H9 (cell line): ENCODE data around the gene LETM1. TPM values are rescaled to one million over a fixed set of nuclear protein-coding genes. Genes with fewer than 3 reads are reported as not detected.
A peak's percentile ranks its signal among the peaks of the same experiment; 100 is the strongest.

Experiments
- DNase-seq: peaks from one replicate; pipeline ENCODE4 v3.0.0-alpha.2; 2017
- H2AFZ ChIP-seq: one replicate; pipeline ENCODE4 v1.6.1; 2013; ENCODE audit warnings: mild to moderate bottlenecking, low read length, control low read depth, moderate library complexity
- H2AK5ac ChIP-seq: 2 replicates; pipeline ENCODE4 v1.6.1; 2013; ENCODE audit warnings: low read length, control low read depth, mixed read lengths; ENCODE audit not compliant: insufficient read length
- H2BK120ac ChIP-seq: one replicate; pipeline ENCODE4 v1.6.1; 2013; ENCODE audit warnings: low read depth, mild to moderate bottlenecking, low read length, control low read depth, inconsistent platforms; ENCODE audit not compliant: poor library complexity, severe bottlenecking
- H2BK12ac ChIP-seq: 2 replicates; pipeline ENCODE4 v1.6.1; 2013; ENCODE audit warnings: low read length, control low read depth, mixed read lengths, low read depth; ENCODE audit not compliant: insufficient read length
- H2BK15ac ChIP-seq: 2 replicates; pipeline ENCODE4 v1.6.1; 2013; ENCODE audit warnings: low read depth, low read length, control low read depth
- H2BK20ac ChIP-seq: one replicate; pipeline ENCODE4 v1.6.1; 2013; ENCODE audit warnings: low read depth, mild to moderate bottlenecking, low read length, control low read depth, inconsistent platforms; ENCODE audit not compliant: poor library complexity, severe bottlenecking
- H2BK5ac ChIP-seq: 2 replicates; pipeline ENCODE4 v1.6.1; 2013; ENCODE audit warnings: low read length, control low read depth, mixed read lengths; ENCODE audit not compliant: insufficient read length
- H3K14ac ChIP-seq: 2 replicates; pipeline ENCODE4 v1.6.1; 2013; ENCODE audit warnings: low read length, control low read depth; ENCODE audit not compliant: insufficient read depth
- H3K18ac ChIP-seq: 2 replicates; pipeline ENCODE4 v1.6.1; 2013; ENCODE audit warnings: low read depth, mild to moderate bottlenecking, mixed read lengths, low read length, control low read depth; ENCODE audit not compliant: insufficient read length
- H3K23ac ChIP-seq: 2 replicates; pipeline ENCODE4 v1.6.1; 2013; ENCODE audit warnings: low read length, control low read depth, mixed read lengths, low read depth; ENCODE audit not compliant: insufficient read length
- H3K23me2 ChIP-seq: 2 replicates; pipeline ENCODE4 v1.6.1; 2013; ENCODE audit warnings: low read depth, mild to moderate bottlenecking, mixed read lengths, low read length, control low read depth; ENCODE audit not compliant: insufficient read length, poor library complexity, severe bottlenecking
- H3K27ac ChIP-seq: 2 replicates; pipeline ENCODE4 v1.5.1; 2013; ENCODE audit warnings: low read length, control low read depth, mixed read lengths, low read depth; ENCODE audit not compliant: insufficient read length
- H3K27me3 ChIP-seq: 2 replicates; pipeline ENCODE4 v1.6.1; 2013; ENCODE audit warnings: low read length, control low read depth, inconsistent platforms; ENCODE audit not compliant: insufficient read depth
- H3K4ac ChIP-seq: 2 replicates; pipeline ENCODE4 v1.6.1; 2013; ENCODE audit warnings: low read depth, mild to moderate bottlenecking, control low read depth, inconsistent platforms, low read length, moderate library complexity
- H3K4me1 ChIP-seq: 2 replicates; pipeline ENCODE4 v1.6.1; 2013; ENCODE audit warnings: low read length, control low read depth, inconsistent platforms; ENCODE audit not compliant: insufficient read depth
- H3K4me2 ChIP-seq: 2 replicates; pipeline ENCODE4 v1.6.1; 2013; ENCODE audit warnings: low read length, control low read depth, mixed read lengths; ENCODE audit not compliant: insufficient read length, insufficient read depth
- H3K56ac ChIP-seq: 2 replicates; pipeline ENCODE4 v1.6.1; 2013; ENCODE audit warnings: low read depth, mild to moderate bottlenecking, mixed read lengths, low read length, control low read depth; ENCODE audit not compliant: insufficient read length
- H3K79me1 ChIP-seq: 2 replicates; pipeline ENCODE4 v1.6.1; 2013; ENCODE audit warnings: low read depth, mild to moderate bottlenecking, moderate library complexity, low read length, control low read depth, inconsistent platforms; ENCODE audit not compliant: insufficient read depth, poor library complexity, severe bottlenecking
- H3K79me2 ChIP-seq: 2 replicates; pipeline ENCODE4 v1.6.1; 2013; ENCODE audit warnings: low read length, control low read depth, inconsistent platforms; ENCODE audit not compliant: insufficient read depth
- H3K9ac ChIP-seq: 2 replicates; pipeline ENCODE4 v1.6.1; 2013; ENCODE audit warnings: low read length, control low read depth, mixed read lengths; ENCODE audit not compliant: insufficient read length; ENCODE audit errors: extremely low read depth
- H3K9me3 ChIP-seq: one replicate; pipeline ENCODE4 v1.6.1; 2013; ENCODE audit warnings: low read depth, low read length, inconsistent platforms; ENCODE audit not compliant: control insufficient read depth
- H3T11ph ChIP-seq: one replicate; pipeline ENCODE4 v1.6.1; 2013; ENCODE audit warnings: mild to moderate bottlenecking, low read length, control low read depth, inconsistent platforms
- H4K20me1 ChIP-seq: one replicate; pipeline ENCODE4 v1.6.1; 2013; ENCODE audit not compliant: control insufficient read depth, insufficient read length, insufficient read depth
- H4K5ac ChIP-seq: 2 replicates; pipeline ENCODE4 v1.6.1; 2013; ENCODE audit warnings: low read depth, mild to moderate bottlenecking, mixed read lengths, low read length, control low read depth; ENCODE audit not compliant: insufficient read length
- H4K8ac ChIP-seq: replicated peaks from 2 replicates; pipeline ENCODE4 v1.6.1; 2013; ENCODE audit warnings: low read length, control low read depth, mixed read lengths, low read depth; ENCODE audit not compliant: insufficient read length
- H4K91ac ChIP-seq: 2 replicates; pipeline ENCODE4 v1.6.1; 2013; ENCODE audit warnings: low read depth, mild to moderate bottlenecking, moderate library complexity, mixed read lengths, low read length, control low read depth; ENCODE audit not compliant: insufficient read length
- H3K27ac Mint-ChIP-seq, 3 experiments: 2 replicates in 2 of 3; 3 replicates in 1 of 3; pipeline ENCODE4 v1.8.0; 2020 to 2021; ENCODE audit warnings: mixed read lengths in 3 of 3, mild to moderate bottlenecking in 1 of 3, moderate library complexity in 1 of 3
- H3K27me3 Mint-ChIP-seq: 2 replicates; pipeline ENCODE4 v1.8.0; 2021; ENCODE audit warnings: low read depth, mild to moderate bottlenecking, moderate library complexity, mixed read lengths
- H3K36me3 Mint-ChIP-seq, 3 experiments: 2 replicates in 2 of 3; 3 replicates in 1 of 3; pipeline ENCODE4 v1.8.0; 2020 to 2021; ENCODE audit warnings: low read depth in 3 of 3, mixed read lengths in 3 of 3; ENCODE audit not compliant: insufficient read depth in 1 of 3
- H3K4me1 Mint-ChIP-seq, 2 experiments: 2 replicates each; pipeline ENCODE4 v1.8.0; 2020; ENCODE audit warnings: mixed read lengths in 2 of 2
- H3K4me3 Mint-ChIP-seq, 2 experiments: 2 replicates in 1 of 2; 3 replicates in 1 of 2; pipeline ENCODE4 v1.8.0; 2020 to 2021; ENCODE audit warnings: mild to moderate bottlenecking in 2 of 2, mixed read lengths in 2 of 2, moderate library complexity in 1 of 2
- H3K9me3 Mint-ChIP-seq, 2 experiments: 2 replicates in 1 of 2; 3 replicates in 1 of 2; pipeline ENCODE4 v1.8.0; 2020; ENCODE audit warnings: mild to moderate bottlenecking in 2 of 2, mixed read lengths in 2 of 2, moderate library complexity in 1 of 2
- CTCF ChIP-seq: fragments of 200-600 bp; sonication (generic); conservative IDR thresholded peaks from 3 replicates; pipeline ENCODE4 v1.8.0; 2021; ENCODE audit warnings: antibody characterized with exemption, mild to moderate bottlenecking
- WGBS: extraction: QIAGEN DNeasy Blood & Tissue Kit; methylation state at CpG from one replicate; pipeline ENCODE4 v1.1.7; 2013; ENCODE audit warnings: missing lambda C conversion rate, low lambda C conversion rate, mixed read lengths; ENCODE audit not compliant: insufficient read length; ENCODE audit errors: extremely low coverage; 5-methylcytosine and 5-hydroxymethylcytosine counted together
- total RNA-seq: library from RNA; stranded (reverse); gene quantifications from 2 replicates; pipeline ENCODE4 v1.2.1, GENCODE V29; 2021

Gene LETM1
- total RNA-seq, 1 experiment from 2014 or later, result 43.4 TPM

- Mint-ChIP-seq H3K27ac (peak overlapping the region in 1 of 3 experiments; percentile 69; a peak in 1 of 7 replicates), H3K36me3 (peaks cover 44 to 62% (median 61%) of the 10 kb centered on the region in 3 experiments), H3K4me3 (no peak overlapping the region), H3K9me3 (peaks cover 9 to 11% of the 10 kb centered on the region in 2 experiments), H3K4me1 (peaks cover 9 to 10% of the 10 kb centered on the region in 2 experiments), H3K27me3 (peaks cover 6% of the 10 kb centered on the region)
- Histone ChIP-seq H2BK20ac (no peak overlapping the region), H3K27ac (no peak overlapping the region), H3K4me1 (no peaks in the 10 kb centered on the region), H3K18ac (no peak overlapping the region), H4K8ac (no peak overlapping the region), H3T11ph (no peak overlapping the region), H3K4ac (no peak overlapping the region), H3K9ac (no peak overlapping the region), H4K5ac (no peak overlapping the region), H3K9me3 (no peaks in the 10 kb centered on the region), H3K79me1 (no peaks in the 10 kb centered on the region), H3K23me2 (no peaks in the 10 kb centered on the region), H2BK5ac (no peak overlapping the region), H4K91ac (no peak overlapping the region), H2AFZ (no peak overlapping the region), H3K23ac (no peak overlapping the region), H3K79me2 (no peaks in the 10 kb centered on the region), H2BK12ac (no peak overlapping the region), H2BK15ac (no peak overlapping the region), H2BK120ac (no peak overlapping the region), H3K56ac (no peak overlapping the region), H2AK5ac (no peak overlapping the region), H3K14ac (no peak overlapping the region), H4K20me1 (no peaks in the 10 kb centered on the region), H3K27me3 (no peaks in the 10 kb centered on the region), H3K4me2 (no peak overlapping the region)
- DNase-seq, result no peak
- no peak for TF ChIP-seq CTCF
- WGBS, result no CpG with 5 or more reads among the region's 3 CpGs
These were observed 25.7 kb downstream of the LETM1 start for GRCh38 chr4:1830234-1830633.
